Peyer's patch (tissue), 4 donors: ENCODE measurements around the gene DCUN1D1. TPM values are rescaled to one million over a fixed set of nuclear protein-coding genes. Genes with fewer than 3 reads are reported as not detected.

Experiments
- DNase-seq, 3 donors: peaks; one replicate each; pipeline ENCODE4 v3.0.0-alpha.2; 2017 to 2019
- H3K27ac ChIP-seq, 4 donors: fragments of 200-600 bp; sonication (generic); one replicate each; pipeline ENCODE4 v1.5.1; 2016 to 2019
- H3K27me3 ChIP-seq, 2 donors: fragments of 200-600 bp; sonication (generic); one replicate each; pipeline ENCODE4 v1.5.1; 2019
- H3K36me3 ChIP-seq, 3 donors: fragments of 200-600 bp; sonication (generic); one replicate each; pipeline ENCODE4 v1.5.1; 2016 to 2019
- H3K4me1 ChIP-seq, 4 donors: fragments of 200-600 bp; sonication (generic); one replicate each; pipeline ENCODE4 v1.5.1; 2016 to 2019
- H3K4me3 ChIP-seq, 4 donors: fragments of 200-600 bp; sonication (generic); 1 replicate in 3 of 4; 2 replicates in 1 of 4; pipeline ENCODE4 v1.5.1; 2016 to 2019; ENCODE audit warnings: mild to moderate bottlenecking in 1 of 4
- H3K9me3 ChIP-seq, 4 donors: fragments of 200-600 bp; sonication (generic); one replicate each; pipeline ENCODE4 v1.5.1; 2016 to 2019; ENCODE audit warnings: mild to moderate bottlenecking in 1 of 4
- POLR2A ChIP-seq, 2 donors: fragments of 450-650 bp; IDR thresholded peaks; one replicate each; pipeline ENCODE4 v1.5.1; 2017; ENCODE audit warnings: antibody characterized with exemption in 2 of 2, mild to moderate bottlenecking in 2 of 2, moderate library complexity in 2 of 2
- total RNA-seq, 4 donors: library from RNA; depleted of rRNA; stranded (reverse); fragments of >200 nt; gene quantifications; one replicate each; pipeline ENCODE4 v1.1.0, GENCODE V29; 2016
- TF ChIP-seq, protein P1 (sequence below), 6 experiments: fragments of 450-650 bp in 4 of 6; fragments of 200-600 bp in 2 of 6; sonication (generic) in 1 of 6; IDR thresholded peaks; one replicate each; pipeline ENCODE4 v1.5.1; 2017 to 2019; ENCODE audit warnings: antibody characterized with exemption in 6 of 6, mild to moderate bottlenecking in 3 of 6, moderate library complexity in 1 of 6

Gene DCUN1D1
- total RNA-seq, 4 donors from 2014 or later: 11.2 to 27.2 (median 19.9) TPM

DNA sequence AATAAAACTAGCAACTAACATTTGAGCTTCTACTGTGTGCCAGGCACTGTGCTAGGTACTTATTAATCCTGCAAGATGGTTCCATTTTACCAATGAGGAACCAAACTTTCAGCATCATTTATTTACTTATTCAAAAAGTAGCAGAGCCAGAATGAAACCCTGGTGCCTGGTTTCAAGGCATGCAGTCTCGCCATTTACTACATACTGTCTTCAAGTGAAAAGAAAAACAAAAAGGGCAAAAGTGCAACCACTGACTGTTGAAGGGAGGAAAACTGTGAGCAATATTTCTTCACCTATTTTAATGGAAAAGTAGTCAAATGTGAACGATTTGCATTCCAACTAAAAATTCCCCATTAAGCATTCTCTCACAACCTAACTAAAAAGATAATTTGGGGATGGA is 8.7 kb downstream of the DCUN1D1 start:
- TF ChIP-seq, protein P1, sequence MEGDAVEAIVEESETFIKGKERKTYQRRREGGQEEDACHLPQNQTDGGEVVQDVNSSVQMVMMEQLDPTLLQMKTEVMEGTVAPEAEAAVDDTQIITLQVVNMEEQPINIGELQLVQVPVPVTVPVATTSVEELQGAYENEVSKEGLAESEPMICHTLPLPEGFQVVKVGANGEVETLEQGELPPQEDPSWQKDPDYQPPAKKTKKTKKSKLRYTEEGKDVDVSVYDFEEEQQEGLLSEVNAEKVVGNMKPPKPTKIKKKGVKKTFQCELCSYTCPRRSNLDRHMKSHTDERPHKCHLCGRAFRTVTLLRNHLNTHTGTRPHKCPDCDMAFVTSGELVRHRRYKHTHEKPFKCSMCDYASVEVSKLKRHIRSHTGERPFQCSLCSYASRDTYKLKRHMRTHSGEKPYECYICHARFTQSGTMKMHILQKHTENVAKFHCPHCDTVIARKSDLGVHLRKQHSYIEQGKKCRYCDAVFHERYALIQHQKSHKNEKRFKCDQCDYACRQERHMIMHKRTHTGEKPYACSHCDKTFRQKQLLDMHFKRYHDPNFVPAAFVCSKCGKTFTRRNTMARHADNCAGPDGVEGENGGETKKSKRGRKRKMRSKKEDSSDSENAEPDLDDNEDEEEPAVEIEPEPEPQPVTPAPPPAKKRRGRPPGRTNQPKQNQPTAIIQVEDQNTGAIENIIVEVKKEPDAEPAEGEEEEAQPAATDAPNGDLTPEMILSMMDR (IDR thresholded peaks at IDR 0.05): no peak
- no peak for TF ChIP-seq POLR2A (IDR thresholded peaks at IDR 0.05)
- H3K4me3 ChIP-seq: no peak overlapping the region
- H3K36me3 ChIP-seq: no peaks in the 10 kb centered on the region
- H3K4me1 ChIP-seq: peaks cover 0 to 34% (median 0%) of the 10 kb centered on the region in 4 donors
- no peaks in the 10 kb centered on the region for H3K9me3 ChIP-seq
- H3K27me3 ChIP-seq: no peaks in the 10 kb centered on the region
- no peak overlapping the region for H3K27ac ChIP-seq
- no peak for DNase-seq

DNA sequence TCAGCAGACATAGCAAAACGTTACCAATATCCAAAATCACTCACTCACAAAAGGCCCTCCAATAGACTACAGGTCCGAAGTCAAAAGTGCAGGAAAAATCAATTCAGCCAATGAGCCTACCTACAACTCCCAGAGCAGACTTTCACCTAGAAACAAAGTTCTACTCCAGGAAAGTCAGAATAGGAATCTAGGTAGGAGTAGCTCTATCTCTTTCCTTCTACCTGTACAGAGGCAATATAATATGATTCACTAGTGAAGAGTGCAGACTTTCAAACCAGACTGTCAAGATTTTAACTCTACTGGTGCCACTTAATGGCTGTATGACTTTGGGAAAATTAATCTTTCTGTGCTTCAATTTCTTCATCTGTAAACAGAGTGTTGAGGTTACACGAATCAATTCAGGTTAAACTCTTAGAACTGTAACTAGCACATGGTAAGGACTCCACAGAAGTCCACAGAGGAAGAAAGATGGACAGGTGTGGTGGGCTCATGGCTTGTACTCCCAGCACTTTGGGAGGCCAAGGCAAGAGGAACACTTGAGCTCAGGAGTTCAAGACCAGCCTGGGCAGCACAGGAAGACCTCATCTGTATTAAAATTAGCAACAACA is 9.4 kb downstream of the DCUN1D1 start:
- TF ChIP-seq POLR2A (IDR thresholded peaks at IDR 0.05): no peak
- TF ChIP-seq, protein P1 (IDR thresholded peaks at IDR 0.05): no peak
- Histone ChIP-seq H3K27me3 (no peaks in the 10 kb centered on the region), H3K36me3 (no peaks in the 10 kb centered on the region), H3K27ac (peak overlapping the region in 2 of 4 donors; percentile 7 to 61), H3K4me1 (peaks cover 0 to 35% (median 0%) of the 10 kb centered on the region in 4 donors), H3K4me3 (no peak overlapping the region), H3K9me3 (no peaks in the 10 kb centered on the region)
- DNase-seq: no peak

GRCh38 chr3:182969853-182970252 is 10.5 kb downstream of the DCUN1D1 start:
- H3K27me3 ChIP-seq: no peaks in the 10 kb centered on the region
- no peak for DNase-seq
- peaks cover 0 to 37% (median 0%) of the 10 kb centered on the region in 4 donors for H3K4me1 ChIP-seq
- TF ChIP-seq, protein P1 (IDR thresholded peaks at IDR 0.05): no peak
- no peak for TF ChIP-seq POLR2A (IDR thresholded peaks at IDR 0.05)
- H3K27ac ChIP-seq: no peak overlapping the region
- no peak overlapping the region for H3K4me3 ChIP-seq
- no peaks in the 10 kb centered on the region for H3K36me3 ChIP-seq
- H3K9me3 ChIP-seq: no peaks in the 10 kb centered on the region

DNA sequence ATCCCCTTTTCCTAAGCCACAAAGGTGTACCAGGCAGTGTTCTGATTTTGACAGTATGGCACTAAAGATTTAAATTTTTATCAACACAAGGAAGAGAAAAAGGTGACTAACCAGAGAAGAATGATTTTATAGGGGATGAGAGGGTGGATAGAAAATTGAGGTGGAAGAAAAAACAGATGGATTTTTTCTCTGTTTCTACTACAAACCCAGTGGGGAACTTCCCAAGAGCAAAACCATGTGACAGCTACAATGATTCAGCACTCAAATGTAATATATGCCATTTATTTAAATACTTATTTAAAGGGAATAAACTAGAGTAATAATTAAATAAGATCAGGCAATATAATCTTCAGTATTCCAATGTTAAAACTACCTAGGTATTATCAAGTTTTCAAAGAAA is 11.1 kb downstream of the DCUN1D1 start:
- Histone ChIP-seq H3K27ac (no peak overlapping the region), H3K36me3 (no peaks in the 10 kb centered on the region), H3K27me3 (no peaks in the 10 kb centered on the region), H3K9me3 (no peaks in the 10 kb centered on the region), H3K4me3 (no peak overlapping the region), H3K4me1 (peaks cover 0 to 37% (median 0%) of the 10 kb centered on the region in 4 donors)
- no peak for DNase-seq
- TF ChIP-seq, protein P1 (IDR thresholded peaks at IDR 0.05): no peak
- TF ChIP-seq POLR2A (IDR thresholded peaks at IDR 0.05): no peak

- Histone ChIP-seq H3K36me3 (no peaks in the 10 kb centered on the region), H3K9me3 (no peaks in the 10 kb centered on the region), H3K27me3 (no peaks in the 10 kb centered on the region), H3K4me1 (peaks cover 0 to 33% (median 0%) of the 10 kb centered on the region in 4 donors), H3K4me3 (no peak overlapping the region), H3K27ac (no peak overlapping the region)
- TF ChIP-seq POLR2A (IDR thresholded peaks at IDR 0.05): no peak
- TF ChIP-seq, protein P1 (IDR thresholded peaks at IDR 0.05): no peak
- DNase-seq: no peak
Observed at GRCh38 chr3:182967218-182968204, 12.8 kb downstream of the DCUN1D1 start.
